Tibial artery (tissue), 4 donors: Measurements from ENCODE around the gene KDM4B.
"Not testable (repeated sequence)": the region's sequence is repeated elsewhere in the genome, so short reads cannot be mapped to it uniquely, and the experiment has no call there.

ENCODE experiments used
- DNase-seq, 2 donors: peaks; one replicate each; pipeline ENCODE4 v3.0.0-alpha.2; 2019
- H3K27ac ChIP-seq, 2 donors: fragments of 200-600 bp; sonication (generic) in 1 of 2; 1 replicate in 1 of 2; 2 replicates in 1 of 2; pipeline ENCODE4 v1.5.1; 2018 to 2019; ENCODE audit warnings: mild to moderate bottlenecking in 1 of 2
- H3K27me3 ChIP-seq, 2 donors: fragments of 200-600 bp; sonication (generic) in 1 of 2; one replicate each; pipeline versions ENCODE4 v1.5.1 to v1.6.0; 2016 to 2019
- H3K36me3 ChIP-seq, 3 donors: fragments of 200-600 bp; sonication (generic) in 2 of 3; one replicate each; pipeline ENCODE4 v1.5.1; 2016 to 2019; ENCODE audit warnings: mild to moderate bottlenecking in 2 of 3
- H3K4me1 ChIP-seq, 4 donors: fragments of 200-600 bp; sonication (generic) in 2 of 4; 1 replicate in 3 of 4; 2 replicates in 1 of 4; pipeline ENCODE4 v1.5.1; 2016 to 2019
- H3K4me3 ChIP-seq, 2 donors: fragments of 200-600 bp; sonication (generic) in 1 of 2; 1 replicate in 1 of 2; 2 replicates in 1 of 2; pipeline ENCODE4 v1.5.1; 2018 to 2019; ENCODE audit warnings: mild to moderate bottlenecking in 2 of 2
- H3K9me3 ChIP-seq, 3 donors: fragments of 200-600 bp; sonication (generic) in 1 of 3; one replicate each; pipeline ENCODE4 v1.5.1; 2016 to 2019
- CTCF ChIP-seq, 2 experiments: fragments of 200-600 bp in 1 of 2; fragments of 450-650 bp in 1 of 2; IDR thresholded peaks; one replicate each; pipeline ENCODE4 v1.5.1; 2017 to 2019; ENCODE audit warnings: antibody characterized with exemption in 2 of 2, mild to moderate bottlenecking in 1 of 2, moderate library complexity in 1 of 2
- intact Hi-C: fragments of 100-400 bp; cut with DNase I; formaldehyde crosslinking; loops from one replicate; pipeline ENCODE4 v1.15.0; 2023; ENCODE audit warnings: low total_unique reads

The KDM4B gene

GRCh38 chr19:5192568-5192967 lies 223.7 kb downstream of the KDM4B start:
- H3K4me1 ChIP-seq = no peaks in the 10 kb centered on the region
- no peaks in the 10 kb centered on the region for H3K9me3 ChIP-seq
- TF ChIP-seq CTCF (IDR thresholded peaks at IDR 0.05) = no peak
- H3K36me3 ChIP-seq = no peaks in the 10 kb centered on the region
- no peak overlapping the region for H3K4me3 ChIP-seq
- intact Hi-C loops = no loop called here
- no peak overlapping the region for H3K27ac ChIP-seq
- DNase-seq = no peak
- H3K27me3 ChIP-seq = no peaks in the 10 kb centered on the region

GRCh38 chr19:5193192-5193591 lies 224.3 kb downstream of the KDM4B start:
- no peak for DNase-seq
- TF ChIP-seq CTCF (IDR thresholded peaks at IDR 0.05) = no peak
- H3K27ac ChIP-seq = no peak overlapping the region
- H3K4me1 ChIP-seq = no peaks in the 10 kb centered on the region
- no peaks in the 10 kb centered on the region for H3K27me3 ChIP-seq
- H3K9me3 ChIP-seq = no peaks in the 10 kb centered on the region
- no peaks in the 10 kb centered on the region for H3K36me3 ChIP-seq
- no peak overlapping the region for H3K4me3 ChIP-seq
- intact Hi-C loops = no loop called here

GRCh38 chr19:5194641-5195040 lies 225.7 kb downstream of the KDM4B start:
- no peak overlapping the region for H3K4me3 ChIP-seq
- DNase-seq = no peak
- no peaks in the 10 kb centered on the region for H3K4me1 ChIP-seq
- H3K9me3 ChIP-seq = peaks cover 0 to 5% (median 0%) of the 10 kb centered on the region in 3 donors
- H3K27me3 ChIP-seq = no peaks in the 10 kb centered on the region
- H3K36me3 ChIP-seq = no peaks in the 10 kb centered on the region
- intact Hi-C loops = no loop called here
- no peak for TF ChIP-seq CTCF (IDR thresholded peaks at IDR 0.05)
- H3K27ac ChIP-seq = no peak overlapping the region

GRCh38 chr19:5195587-5195986 lies 226.7 kb downstream of the KDM4B start:
- H3K4me1 ChIP-seq, DNase-seq, H3K27ac ChIP-seq, intact Hi-C loops, H3K4me3 ChIP-seq, H3K27me3 ChIP-seq, H3K36me3 ChIP-seq: not testable (repeated sequence)
- peaks cover 0 to 12% (median 7%) of the 10 kb centered on the region in 3 donors for H3K9me3 ChIP-seq

GRCh38 chr19:5196832-5197231 lies 227.9 kb downstream of the KDM4B start:
- H3K27me3 ChIP-seq = no peaks in the 10 kb centered on the region
- no peaks in the 10 kb centered on the region for H3K36me3 ChIP-seq
- no peak overlapping the region for H3K27ac ChIP-seq
- TF ChIP-seq CTCF (IDR thresholded peaks at IDR 0.05) = no peak
- H3K9me3 ChIP-seq = peaks cover 0 to 24% (median 17%) of the 10 kb centered on the region in 3 donors
- DNase-seq = no peak
- intact Hi-C loops = no loop called here
- H3K4me3 ChIP-seq = no peak overlapping the region
- H3K4me1 ChIP-seq = no peaks in the 10 kb centered on the region

- peaks cover 0 to 6% (median 6%) of the 10 kb centered on the region in 3 donors for H3K36me3 ChIP-seq
- H3K27ac ChIP-seq = no peak overlapping the region
- no peak for TF ChIP-seq CTCF (IDR thresholded peaks at IDR 0.05)
- intact Hi-C loops = no loop called here
- H3K9me3 ChIP-seq = peaks cover 0 to 40% (median 27%) of the 10 kb centered on the region in 3 donors
- H3K4me1 ChIP-seq = no peaks in the 10 kb centered on the region
- H3K4me3 ChIP-seq = no peak overlapping the region
- DNase-seq = no peak
- H3K27me3 ChIP-seq = no peaks in the 10 kb centered on the region
These were observed 231.9 kb downstream of the KDM4B start for GRCh38 chr19:5200844-5201243.
